Ammon's horn (tissue), 1 donor: ENCODE data around the gene ATF7IP.
A peak's percentile ranks its signal among the peaks of the same experiment; 100 is the strongest.

ENCODE experiments used
- DNase-seq: peaks from one replicate; pipeline ENCODE4 v3.0.0-alpha.2; 2016; ENCODE audit warnings: low spot score

The ATF7IP gene

DNA sequence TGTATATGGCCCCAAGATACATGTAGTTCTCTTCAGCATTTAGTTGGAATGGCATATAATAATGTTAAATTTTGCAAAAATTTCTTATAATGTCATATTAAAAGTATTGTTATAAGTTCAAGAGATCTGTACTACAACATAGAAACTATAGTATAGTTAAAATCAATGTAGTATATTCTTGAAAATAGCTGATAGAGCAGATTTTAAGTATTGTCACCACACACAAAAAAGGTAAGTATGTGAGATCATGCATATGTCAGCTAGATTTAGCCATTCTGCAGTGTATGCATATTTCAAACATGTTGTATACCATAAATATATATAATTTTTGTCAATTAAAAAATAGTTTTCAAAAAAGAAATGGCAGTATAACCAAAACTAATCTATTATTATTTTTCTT is 115.7 kb downstream of the ATF7IP start:
- no peak for DNase-seq

DNA sequence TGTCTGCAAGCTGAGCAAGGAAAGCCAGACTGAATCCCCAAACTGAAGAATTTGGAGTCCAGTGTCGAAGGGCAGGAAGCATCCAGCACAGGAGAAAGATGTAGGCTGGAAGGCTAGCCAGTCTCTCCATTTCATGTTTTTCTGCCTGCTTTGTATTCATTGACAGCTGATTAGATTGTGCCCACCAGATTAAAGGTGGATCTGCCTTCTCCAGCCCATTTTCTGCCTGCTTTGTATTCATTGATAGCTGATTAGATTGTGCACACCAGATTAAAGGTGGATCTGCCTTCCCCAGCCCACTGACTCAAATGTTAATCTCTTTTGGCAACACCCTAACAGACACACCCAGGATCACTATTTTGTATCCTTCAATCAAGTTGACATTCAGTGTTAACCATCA is 116.9 kb downstream of the ATF7IP start:
- no peak for DNase-seq

DNA sequence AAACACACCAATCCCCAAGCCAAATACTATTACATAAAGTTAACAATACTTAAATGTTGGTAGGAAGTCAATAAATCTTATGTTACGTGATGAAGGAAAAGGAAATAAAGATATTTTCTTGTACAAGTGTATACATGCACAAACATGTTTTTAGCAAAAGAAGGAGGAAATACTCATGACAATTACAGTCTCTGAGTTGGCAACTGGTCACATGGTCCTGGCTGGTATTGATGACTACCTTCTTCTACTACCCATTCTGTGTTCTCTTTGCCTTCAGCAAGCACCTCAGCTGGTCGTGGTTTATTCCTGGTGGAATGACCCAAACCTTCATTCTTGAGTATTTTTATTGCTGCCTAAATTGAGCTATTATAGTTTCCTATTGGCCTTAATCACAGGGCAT is 117.4 kb downstream of the ATF7IP start:
- no peak for DNase-seq

DNA sequence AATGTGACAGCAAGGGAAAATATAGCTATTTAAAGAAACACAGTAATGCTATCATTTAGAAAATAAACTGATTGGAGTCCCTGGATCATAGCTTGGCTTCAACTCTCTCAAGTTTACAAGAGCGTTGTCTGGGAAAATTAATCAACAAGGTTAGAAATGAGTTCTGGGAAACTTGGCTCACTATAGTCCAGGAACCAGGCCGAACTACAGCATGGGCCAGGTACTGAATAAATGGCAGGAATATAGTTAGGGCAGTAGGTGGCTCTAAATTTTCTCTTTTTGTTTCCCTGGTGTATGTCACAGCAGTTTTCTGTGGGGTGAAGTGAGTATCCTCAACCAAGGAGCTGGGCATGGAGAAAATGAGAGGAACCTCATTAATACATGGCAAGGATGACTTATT is 129.8 kb downstream of the ATF7IP start:
- no peak for DNase-seq

DNA sequence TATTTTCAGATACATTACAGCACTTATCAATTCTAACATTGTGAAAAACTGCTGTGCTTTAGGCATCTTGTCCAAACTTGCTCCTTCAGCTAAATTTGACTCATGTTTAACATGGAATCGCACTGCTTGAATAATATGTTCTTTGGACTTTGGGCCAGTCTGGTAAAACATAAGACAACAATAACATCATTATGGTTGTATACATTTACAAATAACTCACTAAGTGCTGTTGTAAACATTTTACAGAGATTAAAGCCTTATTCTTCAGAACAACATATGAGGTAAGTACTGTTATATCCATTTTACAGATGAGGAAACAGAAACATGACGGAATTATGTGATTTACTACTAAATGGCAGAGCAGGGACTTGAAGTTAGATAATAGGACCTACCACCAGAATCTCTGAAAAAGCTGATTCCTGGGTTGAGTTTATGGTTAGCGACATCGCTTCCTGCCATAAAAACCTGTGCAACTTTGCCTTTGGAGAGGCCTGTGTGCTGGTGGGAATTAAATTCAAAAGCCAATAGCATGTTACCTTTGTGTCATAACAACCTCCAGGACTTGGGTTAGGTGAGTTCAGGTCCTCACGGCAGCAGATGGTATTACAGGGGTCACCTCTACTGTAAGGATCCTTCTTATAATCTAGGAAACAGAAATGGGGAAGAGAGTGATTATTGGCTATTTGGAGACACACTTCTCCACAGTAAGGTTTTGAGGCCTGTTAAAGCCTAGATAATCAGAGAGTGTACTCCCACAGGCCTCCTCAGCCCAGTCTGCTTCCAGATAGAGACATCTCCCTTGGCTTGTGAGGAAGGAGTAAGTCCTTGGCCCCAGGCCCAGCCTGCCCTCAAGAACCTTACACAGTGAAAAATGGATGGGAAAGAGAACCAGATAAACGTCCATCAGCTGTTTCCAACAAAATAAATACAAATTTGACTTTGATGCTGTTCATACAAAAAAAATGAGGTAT is 140.4 kb downstream of the ATF7IP start:
- DNase-seq = no peak

DNA sequence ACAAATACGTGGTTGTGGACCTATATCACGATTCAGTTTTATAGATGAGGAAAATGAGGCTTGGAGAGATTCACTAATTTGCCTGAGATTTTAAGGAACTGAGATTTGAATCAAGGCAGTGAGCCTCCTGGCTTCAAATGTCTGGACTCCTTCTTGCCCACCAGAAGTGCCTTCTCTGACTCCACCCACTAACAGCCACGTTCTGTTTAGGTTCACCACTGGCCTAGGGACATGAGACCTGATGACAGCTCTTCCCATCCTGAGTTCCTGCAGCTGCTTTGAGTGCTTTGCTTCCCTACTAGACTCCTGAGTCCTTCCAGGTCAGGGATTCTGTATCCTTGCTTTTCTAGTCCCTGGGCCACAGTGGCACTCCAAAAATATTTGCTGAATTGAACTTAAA is 145.1 kb downstream of the ATF7IP start:
- DNase-seq = no peak

DNA sequence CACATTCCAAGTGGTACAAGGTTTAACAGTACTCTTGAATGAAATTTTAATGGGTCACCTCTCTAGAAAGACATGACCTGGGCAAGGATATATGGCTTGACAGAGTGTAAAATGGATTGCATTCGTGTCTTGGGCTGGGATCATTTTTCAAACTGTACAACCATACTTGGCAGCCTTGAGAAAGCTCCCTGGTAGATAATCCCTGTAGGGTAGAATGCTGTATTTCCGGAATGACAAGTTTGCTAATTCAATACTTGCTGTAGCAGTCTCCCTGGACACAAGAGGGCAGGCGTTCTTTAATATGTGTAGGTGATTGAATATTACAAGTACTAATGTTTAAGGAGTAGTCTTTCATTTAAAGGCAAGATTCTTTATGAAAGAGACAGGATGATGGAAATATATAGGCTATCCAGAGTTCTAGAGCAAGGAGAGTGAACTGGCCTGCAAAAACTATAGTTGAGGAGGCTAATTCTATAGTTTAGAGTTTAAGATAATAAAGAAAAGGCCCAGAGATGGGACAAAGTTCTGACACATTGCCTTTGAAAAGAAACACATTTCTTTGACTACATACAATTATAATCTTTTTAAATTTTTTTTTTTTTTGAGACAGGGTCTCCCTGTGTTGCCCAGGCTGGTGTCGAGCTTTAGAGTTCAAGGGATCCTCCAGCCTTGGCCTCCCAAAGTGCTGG is 148.8 kb downstream of the ATF7IP start:
- DNase-seq = peak; percentile 5

DNA sequence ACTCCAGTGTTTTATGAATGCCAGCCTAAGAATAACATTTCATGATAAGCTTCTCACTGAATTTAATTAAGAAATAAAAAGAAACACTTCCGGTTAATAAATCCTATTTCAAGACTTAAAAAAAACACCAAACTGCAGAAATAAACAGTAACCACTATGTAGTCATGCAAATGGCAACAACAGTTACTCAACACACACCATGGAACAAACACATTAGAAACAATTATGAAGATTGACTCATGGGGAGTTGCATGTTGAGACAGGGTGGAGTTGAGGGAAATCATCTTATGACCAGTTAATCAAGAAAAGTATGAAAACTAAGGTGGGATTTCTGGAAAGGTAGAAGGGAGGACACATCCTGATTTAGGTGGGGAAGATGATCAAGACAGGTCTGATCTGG is 149.5 kb downstream of the ATF7IP start:
- no peak for DNase-seq

DNA sequence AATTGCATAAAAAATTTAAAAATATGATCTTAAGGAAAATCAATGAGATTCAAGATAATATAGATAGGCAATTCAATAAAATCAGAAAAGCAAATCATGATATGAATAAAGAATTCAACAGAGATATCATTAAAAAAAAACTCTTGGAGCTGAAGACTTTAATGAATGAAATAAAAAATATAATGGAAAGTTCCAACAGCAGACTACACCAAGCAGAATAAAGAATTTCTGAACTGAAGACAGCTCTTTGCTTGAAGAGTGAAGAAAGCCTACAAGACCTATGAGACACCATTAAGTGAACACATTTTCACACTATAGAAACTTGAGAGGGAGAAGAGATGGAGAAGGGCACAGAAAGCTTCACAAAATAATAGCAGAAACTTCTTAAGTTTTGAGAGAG is 156.3 kb downstream of the ATF7IP start:
- DNase-seq = no peak

DNA sequence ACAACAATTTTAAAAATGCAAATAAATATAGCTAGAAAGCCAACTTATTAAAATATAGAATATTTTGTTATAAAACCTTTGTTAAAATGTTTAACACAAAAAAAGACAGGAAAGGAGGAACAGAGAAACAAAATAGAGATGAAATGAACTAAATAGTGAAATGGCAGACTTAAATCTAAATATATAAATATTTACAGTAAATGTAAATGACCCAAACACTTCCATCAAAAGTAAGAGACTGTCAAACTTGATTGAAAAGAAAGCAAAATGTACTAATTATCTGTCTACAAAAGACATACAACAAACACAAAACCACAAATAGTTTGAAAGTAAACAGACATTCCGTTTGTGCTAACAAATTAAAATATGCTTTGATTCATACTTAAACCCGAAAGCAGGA is 160.5 kb downstream of the ATF7IP start:
- no peak for DNase-seq

DNA sequence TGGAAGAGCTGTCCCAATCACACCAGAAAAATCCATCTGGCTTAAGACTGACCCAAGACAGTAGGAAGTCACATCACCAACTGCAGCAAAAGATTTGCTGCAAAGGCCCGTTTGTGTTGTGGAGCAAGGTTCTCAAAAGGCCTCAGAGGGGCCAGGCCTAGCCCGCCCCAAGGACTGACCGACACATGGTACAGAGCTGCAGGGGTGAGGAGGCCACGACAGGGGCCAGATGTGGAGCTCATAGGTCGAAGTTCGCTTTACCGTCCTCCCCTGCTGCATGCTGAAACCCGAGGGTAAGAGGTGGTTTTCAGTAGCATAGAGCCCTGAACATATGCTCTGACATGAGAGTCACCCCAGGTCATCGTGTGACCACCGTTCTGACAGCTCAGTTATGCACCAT is 166.7 kb downstream of the ATF7IP start:
- no peak for DNase-seq

DNA sequence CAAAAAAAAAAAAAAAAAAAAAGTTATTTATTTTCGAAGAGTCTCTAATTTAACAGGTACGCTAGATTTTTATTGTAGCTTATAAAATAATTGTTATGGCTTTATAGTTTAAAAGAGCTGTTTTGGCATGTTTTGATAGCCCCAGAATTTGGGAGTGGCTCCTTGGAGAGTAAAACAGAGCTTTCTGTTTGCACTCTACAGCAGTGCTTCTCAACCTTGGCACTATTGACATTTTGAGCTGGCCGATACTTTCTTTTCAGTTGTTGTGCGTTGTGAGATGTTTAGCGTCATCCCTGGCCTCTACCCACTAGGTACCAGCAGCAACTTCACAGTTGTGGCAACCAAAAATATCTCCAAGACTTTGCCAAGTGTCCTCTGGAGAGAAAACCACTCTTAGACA is 171.6 kb downstream of the ATF7IP start:
- DNase-seq = no peak

DNA sequence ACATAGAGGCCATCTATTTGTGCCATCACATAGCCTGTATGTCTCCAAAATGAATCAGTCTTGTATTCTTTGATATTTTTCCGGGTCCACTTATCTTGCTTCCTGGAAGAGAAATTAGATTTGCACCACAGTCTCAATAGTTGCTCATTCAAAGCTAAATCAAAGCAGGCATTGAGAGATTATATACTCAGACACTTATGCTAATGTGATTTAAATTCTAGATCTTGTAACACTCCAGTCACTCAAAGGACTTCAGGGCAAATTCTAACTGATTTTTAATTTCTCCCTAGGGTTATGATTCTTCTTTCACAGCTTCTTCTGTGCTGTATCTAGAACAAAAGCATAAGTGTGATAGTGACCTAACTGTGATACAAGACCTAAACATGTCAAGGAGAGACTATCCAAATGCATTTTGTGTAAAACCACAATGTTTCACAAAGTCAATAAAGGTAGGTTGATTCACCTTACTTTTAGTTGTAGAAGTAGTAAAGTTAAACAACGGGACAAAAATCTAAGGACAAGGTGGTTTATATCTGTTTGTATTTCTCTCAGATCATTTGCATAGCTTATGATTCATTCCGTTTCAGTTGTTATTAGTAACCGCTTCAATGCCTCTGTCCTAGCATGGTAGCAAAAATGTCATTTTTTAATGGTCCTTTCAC is 175.4 kb downstream of the ATF7IP start:
- DNase-seq = no peak

DNA sequence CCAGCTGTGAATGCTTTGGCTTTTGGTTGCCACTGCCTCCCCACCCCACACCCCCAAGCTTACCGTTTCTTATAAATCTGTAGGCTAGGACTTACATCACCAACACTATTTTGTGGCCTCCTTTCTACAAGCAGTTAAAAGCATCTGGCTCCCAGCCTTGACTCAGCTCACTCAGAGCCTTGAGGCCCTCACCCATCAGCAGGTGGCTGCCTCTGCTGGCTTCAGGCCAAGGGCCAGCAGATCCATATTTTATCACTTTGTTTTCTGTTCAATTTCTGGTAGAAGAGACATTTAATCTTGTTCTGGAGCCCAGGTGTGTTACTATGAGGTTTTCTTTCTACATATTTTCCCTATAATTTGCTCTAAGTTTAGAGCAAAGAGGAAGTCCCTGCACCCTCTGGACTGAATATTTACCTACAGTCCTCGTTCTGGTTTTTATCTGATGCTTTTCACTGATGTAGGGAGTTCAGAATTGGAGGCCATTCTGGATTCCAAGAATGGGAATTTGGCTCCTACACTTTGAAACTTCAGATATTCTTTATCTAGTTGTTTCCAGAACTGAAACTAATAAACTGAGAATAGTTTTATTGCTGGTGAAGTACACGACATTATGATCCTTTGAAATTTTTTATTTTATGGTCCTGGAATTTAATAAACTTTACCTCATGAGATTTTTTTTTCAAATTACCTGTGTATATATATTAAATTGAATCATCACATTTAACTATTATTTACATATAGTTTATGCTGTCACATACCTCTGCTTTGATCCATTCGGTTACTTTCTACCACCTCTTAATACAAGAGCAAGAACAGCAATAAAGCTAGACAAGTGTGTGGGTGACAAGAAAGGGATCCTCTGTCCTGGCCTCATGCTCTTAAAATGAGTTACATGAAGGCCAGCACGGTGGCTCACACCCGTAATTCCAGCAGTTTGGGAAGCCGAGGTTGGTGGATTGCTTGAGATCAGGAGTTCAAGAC is 180.0 kb downstream of the ATF7IP start:
- DNase-seq = no peak

DNA sequence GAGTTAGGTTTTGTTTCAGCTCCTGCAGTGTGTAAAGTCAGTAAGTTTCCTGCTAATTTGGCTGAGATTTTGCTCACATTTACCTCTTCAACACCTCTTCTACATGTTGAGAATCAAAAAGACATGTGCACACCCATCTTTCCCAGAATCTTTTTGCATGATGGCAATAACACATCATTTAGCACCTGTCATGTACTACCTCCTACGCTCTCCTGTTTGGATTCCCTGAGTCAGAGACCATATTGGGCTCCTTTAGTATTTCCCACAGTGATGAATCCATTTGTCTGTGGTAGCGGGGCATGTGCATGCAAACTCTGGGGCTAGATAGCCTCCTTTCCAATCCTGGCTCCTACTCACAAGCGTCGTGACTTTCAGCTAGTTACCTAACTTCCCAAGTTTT is 182.1 kb downstream of the ATF7IP start:
- no peak for DNase-seq

DNA sequence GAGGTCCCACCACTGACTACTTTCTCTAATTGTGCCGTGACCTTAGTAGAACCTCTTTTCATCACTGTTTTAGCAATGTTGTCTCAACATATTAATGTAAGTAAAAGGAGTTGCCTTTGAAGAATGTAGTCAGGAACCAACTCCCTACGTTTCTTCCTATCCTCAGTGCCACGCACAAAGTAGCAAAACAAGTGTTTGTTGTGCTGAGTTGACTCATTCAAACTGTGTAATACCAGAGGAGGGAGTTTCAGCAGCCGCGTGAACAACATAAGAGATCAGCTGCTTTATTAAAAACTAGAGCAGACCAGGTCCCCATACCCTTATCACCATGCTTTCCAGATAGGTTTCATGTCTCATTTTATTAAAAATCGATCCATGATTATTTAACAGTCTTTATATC is 183.1 kb downstream of the ATF7IP start:
- no peak for DNase-seq
